CD14-positive monocyte (primary cell): ENCODE results near the gene CRIP2. TPM values are rescaled to one million over a fixed set of nuclear protein-coding genes. Genes with fewer than 3 reads are reported as not detected.
A peak's percentile ranks its signal among the peaks of the same experiment; 100 is the strongest.

Experiments used
- DNase-seq, 3 donors: peaks; one replicate each; pipeline ENCODE4 v3.0.0-alpha.2; 2011 to 2022
- H2AFZ ChIP-seq: 2 replicates; pipeline ENCODE4 v1.6.0; 2012; ENCODE audit warnings: mild to moderate bottlenecking, low read depth, low read length, inconsistent platforms; ENCODE audit not compliant: insufficient read depth, poor library complexity, severe bottlenecking
- H3K27ac ChIP-seq, 2 donors: 1 replicate in 1 of 2; 2 replicates in 1 of 2; pipeline ENCODE4 v1.5.1; 2012 to 2013; ENCODE audit warnings: low read length in 2 of 2, control low read depth in 1 of 2, inconsistent platforms in 1 of 2, low read depth in 1 of 2, mild to moderate bottlenecking in 1 of 2
- H3K27me3 ChIP-seq, 2 donors: one replicate each; pipeline versions ENCODE4 v1.6.0 to v1.6.1; 2011 to 2013; ENCODE audit warnings: low read length in 2 of 2; ENCODE audit not compliant: control insufficient read depth in 2 of 2, insufficient read depth in 2 of 2
- H3K36me3 ChIP-seq, 2 donors: replicated peaks in 1 of 2; 1 replicate in 1 of 2; 2 replicates in 1 of 2; pipeline versions ENCODE4 v1.5.1 to v1.6.1; 2012 to 2013; ENCODE audit warnings: low read length in 2 of 2, control low read depth in 1 of 2, inconsistent platforms in 1 of 2, mild to moderate bottlenecking in 1 of 2; ENCODE audit not compliant: insufficient read depth in 2 of 2, control insufficient read depth in 1 of 2
- H3K4me1 ChIP-seq, 2 donors: 1 replicate in 1 of 2; 2 replicates in 1 of 2; pipeline versions ENCODE4 v1.5.1 to v1.6.1; 2012 to 2013; ENCODE audit warnings: low read length in 2 of 2, control low read depth in 1 of 2, inconsistent platforms in 1 of 2, mild to moderate bottlenecking in 1 of 2, moderate library complexity in 1 of 2; ENCODE audit not compliant: insufficient read depth in 2 of 2, control insufficient read depth in 1 of 2
- H3K4me2 ChIP-seq: replicated peaks from 2 replicates; pipeline ENCODE3; 2012; ENCODE audit warnings: low read length, moderate library complexity, mild to moderate bottlenecking; ENCODE audit not compliant: poor library complexity, severe bottlenecking; ENCODE audit errors: extremely low read depth
- H3K4me3 ChIP-seq, 3 experiments: fragments of 200-600 bp in 1 of 3; sonication (generic) in 1 of 3; replicated peaks in 1 of 3; 1 replicate in 2 of 3; 2 replicates in 1 of 3; pipeline ENCODE4 v1.5.1; 2011 to 2013; ENCODE audit warnings: low read length in 3 of 3, mild to moderate bottlenecking in 3 of 3, control low read depth in 2 of 3, low read depth in 2 of 3, inconsistent platforms in 1 of 3, moderate library complexity in 1 of 3
- H3K79me2 ChIP-seq: 2 replicates; pipeline ENCODE4 v1.6.0; 2012; ENCODE audit warnings: mild to moderate bottlenecking, control low read depth, inconsistent platforms, low read length, moderate library complexity; ENCODE audit not compliant: insufficient read depth
- H3K9ac ChIP-seq: 2 replicates; pipeline ENCODE4 v1.6.0; 2017; ENCODE audit warnings: low read length, mild to moderate bottlenecking; ENCODE audit not compliant: insufficient read depth, poor library complexity, severe bottlenecking
- H3K9me3 ChIP-seq, 2 donors: replicated peaks in 1 of 2; 1 replicate in 1 of 2; 2 replicates in 1 of 2; pipeline versions ENCODE4 v1.5.1 to v1.6.1; 2012 to 2013; ENCODE audit warnings: low read length in 2 of 2, control low read depth in 1 of 2; ENCODE audit not compliant: control insufficient read depth in 1 of 2, insufficient read depth in 1 of 2
- H4K20me1 ChIP-seq: 2 replicates; pipeline ENCODE4 v1.6.0; 2012; ENCODE audit warnings: mild to moderate bottlenecking, low read length, control low read depth, moderate library complexity; ENCODE audit not compliant: insufficient read depth
- H3K27ac Mint-ChIP-seq, 7 donors: one replicate each; pipeline ENCODE4 v1.8.0; 2020; ENCODE audit warnings: mild to moderate bottlenecking in 7 of 7, mixed read lengths in 7 of 7, moderate library complexity in 6 of 7, inconsistent platforms in 2 of 7
- H3K27me3 Mint-ChIP-seq, 3 donors: one replicate each; pipeline ENCODE4 v1.8.0; 2021 to 2022; ENCODE audit warnings: low read depth in 3 of 3, mild to moderate bottlenecking in 3 of 3, mixed read lengths in 3 of 3, moderate library complexity in 3 of 3, inconsistent platforms in 1 of 3
- H3K36me3 Mint-ChIP-seq, 2 donors: one replicate each; pipeline ENCODE4 v1.8.0; 2020; ENCODE audit warnings: mixed read lengths in 2 of 2, inconsistent platforms in 1 of 2, mild to moderate bottlenecking in 1 of 2
- H3K4me1 Mint-ChIP-seq: one replicate; pipeline ENCODE4 v1.8.0; 2020; ENCODE audit warnings: mild to moderate bottlenecking, mixed read lengths
- H3K4me3 Mint-ChIP-seq, 2 donors: one replicate each; pipeline ENCODE4 v1.8.0; 2020; ENCODE audit warnings: mild to moderate bottlenecking in 2 of 2, mixed read lengths in 2 of 2, moderate library complexity in 1 of 2
- H3K9me3 Mint-ChIP-seq, 7 donors: one replicate each; pipeline ENCODE4 v1.8.0; 2020 to 2022; ENCODE audit warnings: mixed read lengths in 7 of 7, mild to moderate bottlenecking in 6 of 7, moderate library complexity in 6 of 7, inconsistent platforms in 2 of 7
- CTCF ChIP-seq: fragments of 200-600 bp; IDR thresholded peaks from one replicate; pipeline ENCODE4 v1.8.0; 2022; ENCODE audit warnings: antibody characterized with exemption, mild to moderate bottlenecking
- WGBS: methylation state at CpG from one replicate; pipeline ENCODE4 v1.1.5; 2013; ENCODE audit warnings: missing lambda C conversion rate; ENCODE audit not compliant: insufficient coverage; 5-methylcytosine and 5-hydroxymethylcytosine counted together
- intact Hi-C, 2 donors: fragments of 100-400 bp; cut with micrococcal nuclease; formaldehyde crosslinking; loops; one replicate each; pipeline versions ENCODE4 v1.15.0 to v1.15.1; 2023
- polyA plus RNA-seq, 3 donors: library from polyadenylated mRNA; depleted of rRNA in 1 of 3; unstranded in 2 of 3; stranded (reverse) in 1 of 3; fragments of 300-500 nt in 2 of 3; fragments of >200 nt in 1 of 3; fragmentation: Illumina TruSeq in 2 of 3; gene quantifications; 1 replicate in 2 of 3; 2 replicates in 1 of 3; pipeline ENCODE4 v1.2.3, GENCODE V29; 2012 to 2021

Gene CRIP2
- polyA plus RNA-seq, 3 donors: 2.1 to 4.0 (median 3.3) TPM

DNA sequence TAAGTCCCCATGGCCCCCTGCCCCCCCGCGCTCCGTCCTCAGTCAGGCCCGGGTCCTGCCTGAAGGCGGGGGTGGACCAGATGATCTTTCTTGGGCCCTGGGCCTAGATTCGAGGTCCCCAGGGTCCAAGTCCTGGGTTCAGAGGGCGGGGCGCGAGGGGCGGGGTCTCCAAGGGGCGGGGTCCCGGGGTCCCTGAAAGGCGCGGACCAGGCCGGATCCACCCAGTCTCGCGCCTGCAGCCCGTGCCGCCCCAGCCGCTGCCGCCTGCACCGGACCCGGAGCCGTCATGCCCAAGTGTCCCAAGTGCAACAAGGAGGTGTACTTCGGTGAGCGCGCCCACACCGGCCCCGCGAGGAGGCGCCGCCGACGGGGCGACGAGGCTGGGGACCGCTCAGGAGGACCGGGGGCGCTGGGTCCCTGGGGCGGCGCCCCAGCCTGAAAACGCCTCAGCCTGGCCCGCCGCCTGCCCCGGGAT is 12.4 kb downstream of the CRIP2 start:
- H4K20me1 ChIP-seq: peaks cover 17% of the 10 kb centered on the region
- H3K9me3 Mint-ChIP-seq: peaks cover 0 to 6% (median 3%) of the 10 kb centered on the region in 7 donors
- H3K27me3 ChIP-seq: peaks cover 2 to 39% of the 10 kb centered on the region in 2 donors
- peak overlapping the region in 6 of 7 donors; percentile 67 to 94 (median 92) for H3K27ac Mint-ChIP-seq
- 2% methylated on average over 45 of the region's 45 CpGs for whole genome bisulfite sequencing
- peaks cover 0 to 3% of the 10 kb centered on the region in 2 donors for H3K36me3 ChIP-seq
- TF ChIP-seq CTCF: no peak
- peaks cover 30 to 49% (median 36%) of the 10 kb centered on the region in 3 donors for H3K27me3 Mint-ChIP-seq
- H3K9ac ChIP-seq: peak overlapping the region; percentile 95
- peak in 2 of 3 donors; percentile 49 to 60 for DNase-seq
- intact Hi-C loops: loop anchor here in 1 of 2 donors (10.0 kb wide), 1 partner anchor 422 kb away; the partner anchor contains the start of gene GPR132
- peak overlapping the region; percentile 82 for H3K4me2 ChIP-seq
- peak overlapping the region; percentile 80 to 87 for H3K4me3 Mint-ChIP-seq
- peaks cover 5 to 12% of the 10 kb centered on the region in 2 donors for H3K36me3 Mint-ChIP-seq
- H3K27ac ChIP-seq: peak overlapping the region; percentile 79 to 94
- peaks cover 4% of the 10 kb centered on the region for H3K79me2 ChIP-seq
- peak overlapping the region; percentile 50 for H2AFZ ChIP-seq
- H3K9me3 ChIP-seq: no peaks in the 10 kb centered on the region
- peaks cover 70 to 83% of the 10 kb centered on the region in 2 donors for H3K4me1 ChIP-seq
- H3K4me3 ChIP-seq: peak overlapping the region; percentile 58 to 89 (median 72)
- peaks cover 54% of the 10 kb centered on the region for H3K4me1 Mint-ChIP-seq

- Mint-ChIP-seq H3K4me1 (peaks cover 49% of the 10 kb centered on the region), H3K27ac (peak overlapping the region; percentile 67 to 94 (median 91)), H3K4me3 (peak overlapping the region; percentile 80 to 87), H3K9me3 (peaks cover 0 to 5% (median 3%) of the 10 kb centered on the region in 7 donors), H3K36me3 (peaks cover 5 to 9% of the 10 kb centered on the region in 2 donors), H3K27me3 (peaks cover 27 to 46% (median 36%) of the 10 kb centered on the region in 3 donors)
- Histone ChIP-seq H2AFZ (peak overlapping the region; percentile 50), H3K4me1 (peaks cover 66 to 81% of the 10 kb centered on the region in 2 donors), H3K4me2 (peak overlapping the region; percentile 82), H3K9me3 (no peaks in the 10 kb centered on the region), H3K36me3 (peaks cover 0 to 3% of the 10 kb centered on the region in 2 donors), H3K9ac (peak overlapping the region; percentile 95), H3K79me2 (peaks cover 5% of the 10 kb centered on the region), H3K27me3 (peaks cover 2 to 39% of the 10 kb centered on the region in 2 donors), H3K4me3 (peak overlapping the region; percentile 58 to 89 (median 72)), H4K20me1 (peaks cover 22% of the 10 kb centered on the region), H3K27ac (peak overlapping the region; percentile 79 to 94)
- TF ChIP-seq CTCF: no peak
- WGBS: under 1% methylated on average over 44 of the region's 48 CpGs
- peak; percentile 79 to 80 (median 79) for DNase-seq
- intact Hi-C loops: loop anchor here in 1 of 2 donors (10.0 kb wide), 1 partner anchor 423 kb away; the partner anchor contains the start of gene GPR132
These were observed 12.9 kb downstream of the CRIP2 start for GRCh38 chr14:105487449-105487985.
